GM21390 (cell line): ENCODE results near the gene KCNE2.
"Not testable (repeated sequence)": the region's sequence is repeated elsewhere in the genome, so short reads cannot be mapped to it uniquely, and the experiment has no call there.

Source experiments
- ATAC-seq: cut with Tn5 transposase; IDR thresholded peaks from one replicate; pipeline ENCODE4 v1.9.1; 2021; ENCODE audit not compliant: unreplicated experiment

Gene KCNE2

GRCh38 chr21:34352556-34352955 is 11.2 kb upstream of the KCNE2 start:
- no peak for ATAC-seq

- no peak for ATAC-seq
These were observed 10.6 kb upstream of the KCNE2 start for GRCh38 chr21:34353182-34353581.

GRCh38 chr21:34354836-34355235 is 9.0 kb upstream of the KCNE2 start:
- ATAC-seq = no peak

- ATAC-seq = no peak
These were observed 8.2 kb upstream of the KCNE2 start for GRCh38 chr21:34355570-34355969.

DNA sequence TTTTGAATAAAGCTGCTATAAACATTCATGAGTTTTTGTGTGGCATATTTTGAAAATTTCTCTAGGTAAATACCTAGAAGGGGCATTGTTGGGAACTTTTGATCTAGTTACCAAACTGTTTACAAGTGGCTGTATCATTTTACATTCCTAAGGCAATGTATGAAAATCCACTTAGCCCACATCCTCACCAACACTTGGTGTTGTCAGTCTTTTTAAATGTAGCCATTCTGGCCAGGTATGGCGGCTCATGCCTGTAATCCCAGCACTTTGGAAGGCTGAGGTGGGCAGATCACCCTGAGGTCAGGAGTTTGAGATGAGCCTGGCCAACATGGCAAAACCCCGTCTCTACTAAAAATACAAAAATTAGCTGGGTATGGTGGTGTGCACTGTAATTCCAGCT is 5.9 kb upstream of the KCNE2 start:
- ATAC-seq = no peak

GRCh38 chr21:34358866-34359265 is 4.9 kb upstream of the KCNE2 start:
- ATAC-seq = no peak

- no peak for ATAC-seq
These were observed 3.1 kb upstream of the KCNE2 start for GRCh38 chr21:34360488-34361241.

DNA sequence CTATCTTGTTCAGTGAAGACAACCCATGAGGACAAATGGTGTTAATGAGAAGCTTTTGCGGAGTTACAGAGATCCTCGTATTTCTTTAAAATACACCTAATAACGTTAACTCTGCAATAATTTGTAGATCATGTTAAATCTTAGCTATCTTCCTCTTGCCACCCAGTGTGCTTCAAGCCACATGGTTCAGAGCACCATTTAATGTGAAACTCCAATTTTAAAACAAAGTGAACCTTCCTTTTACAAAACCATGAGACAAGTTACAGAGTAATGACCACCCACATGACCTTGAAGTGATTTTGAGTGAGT is 1.7 kb upstream of the KCNE2 start:
- ATAC-seq = no peak

DNA sequence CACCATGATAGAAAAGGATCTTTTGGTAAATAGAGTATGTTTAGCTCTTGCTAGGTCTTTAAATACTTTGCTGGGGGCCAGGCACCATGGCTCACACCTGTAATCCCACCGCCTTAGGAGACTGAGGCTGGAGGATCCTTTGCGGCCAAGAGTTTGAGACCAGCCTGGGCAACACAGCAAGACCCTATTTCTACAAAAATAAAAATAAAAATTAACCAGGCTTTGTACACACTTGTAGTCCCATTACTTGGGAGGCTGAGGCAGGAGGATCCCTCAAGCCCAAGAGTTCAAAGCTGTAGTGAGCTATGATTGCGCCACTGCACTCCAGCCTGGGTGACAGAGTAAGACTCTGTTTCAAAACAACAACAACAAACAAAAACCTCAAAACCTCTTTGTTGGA is 1.1 kb upstream of the KCNE2 start:
- no peak for ATAC-seq

DNA sequence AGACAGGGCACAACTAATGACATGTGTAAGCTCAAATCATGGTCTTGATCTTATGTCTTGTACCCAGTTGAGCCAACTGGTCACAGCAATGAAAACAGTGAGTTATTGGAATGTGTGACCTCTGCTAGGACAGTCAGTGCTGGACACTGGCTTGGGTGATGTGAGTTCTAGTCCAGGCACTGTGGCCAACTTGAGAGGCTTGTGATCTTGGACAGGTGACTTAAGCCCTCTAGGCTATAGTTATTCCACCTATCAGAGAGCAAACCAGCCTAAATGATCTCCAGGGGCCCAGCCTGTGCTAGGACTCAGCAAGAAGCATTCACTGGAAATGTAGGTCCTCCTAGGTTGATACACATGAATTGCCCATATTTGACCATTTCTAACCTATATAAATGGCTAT is 1.1 kb downstream of the KCNE2 start:
- no peak for ATAC-seq

- ATAC-seq = no peak
These were observed 2.0 kb downstream of the KCNE2 start for GRCh38 chr21:34365809-34366208.

- no peak for ATAC-seq
These were observed 3.6 kb downstream of the KCNE2 start for GRCh38 chr21:34367320-34367935.

- ATAC-seq = no peak
These were observed 5.9 kb downstream of the KCNE2 start for GRCh38 chr21:34369741-34370140.

DNA sequence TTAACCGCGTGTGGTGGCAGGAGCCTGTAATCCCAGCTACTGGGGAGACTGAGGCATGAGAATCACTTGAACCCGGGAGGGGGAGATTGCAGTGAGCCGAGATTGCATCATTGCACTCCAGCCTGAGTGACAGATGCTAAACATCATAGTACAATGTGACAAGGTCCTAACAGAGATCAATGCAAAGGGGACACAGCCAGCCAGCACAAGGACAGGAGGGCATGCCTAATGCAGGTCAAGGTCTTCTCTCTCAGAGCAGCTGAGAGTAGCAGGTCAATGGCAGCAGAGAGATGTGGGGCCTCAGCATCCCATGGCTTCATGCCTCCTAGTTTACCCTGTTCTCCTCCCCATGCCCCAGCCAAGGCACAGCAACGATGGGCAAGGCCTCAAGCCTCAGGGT is 8.5 kb downstream of the KCNE2 start:
- no peak for ATAC-seq

DNA sequence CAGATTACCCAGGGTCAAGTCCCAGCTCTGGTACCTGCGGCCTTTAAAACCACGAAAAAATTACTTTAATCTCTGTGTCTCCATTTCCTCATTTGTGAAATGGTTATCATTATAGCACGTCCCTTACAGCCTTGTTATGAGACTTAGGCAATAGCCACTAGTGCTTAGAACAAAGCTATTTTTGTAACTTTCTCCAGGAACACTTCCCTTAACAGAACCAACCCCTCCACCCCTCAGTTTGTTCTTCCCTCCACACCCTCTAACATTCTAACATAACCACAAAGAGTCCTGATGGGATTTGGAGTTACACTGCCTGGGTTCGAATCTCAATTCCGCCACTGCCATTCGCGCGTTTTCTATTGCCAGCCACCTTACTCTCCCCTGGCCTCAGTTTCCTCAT is 10.7 kb downstream of the KCNE2 start:
- not testable (repeated sequence) for ATAC-seq

DNA sequence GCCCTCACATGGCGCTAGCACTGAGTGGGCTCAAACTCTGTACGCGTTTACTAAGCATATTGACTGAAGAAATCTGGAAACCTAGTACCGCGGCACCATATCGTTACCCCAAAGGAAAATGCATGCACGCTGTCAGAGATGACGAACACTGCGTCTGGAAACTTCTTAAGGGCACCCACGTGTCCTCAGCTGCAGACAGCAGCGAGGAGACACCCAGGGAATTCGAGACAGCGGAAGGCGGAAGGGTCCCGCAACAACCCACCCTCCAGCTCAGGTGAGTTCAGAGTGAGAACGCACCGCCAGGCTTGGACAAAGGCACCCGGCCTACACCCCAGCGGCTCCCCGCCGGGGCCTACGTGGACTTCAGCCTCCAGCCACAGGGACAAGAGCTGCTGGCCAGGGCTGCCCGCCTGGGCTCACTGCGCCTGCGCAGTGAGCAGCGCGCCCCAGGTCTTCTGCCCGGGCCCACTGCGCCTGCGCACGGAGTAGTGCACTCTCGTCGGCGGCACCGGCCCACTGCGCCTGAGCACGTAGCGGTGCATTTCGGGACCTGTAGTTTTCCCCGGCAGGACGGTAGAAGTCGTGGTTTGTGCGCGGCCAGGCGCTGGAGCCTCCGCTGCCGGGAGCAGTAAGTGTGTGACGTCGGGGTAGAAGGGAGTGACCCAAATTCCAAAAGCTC is 11.3 kb downstream of the KCNE2 start, which contains the start of gene SMIM11:
TSS of gene SMIM11 (plus strand) at position 568 of the 679 bp plus-strand sequence. CDS start 3,998 bp downstream, outside the sequence.
- ATAC-seq = peak; percentile 94

DNA sequence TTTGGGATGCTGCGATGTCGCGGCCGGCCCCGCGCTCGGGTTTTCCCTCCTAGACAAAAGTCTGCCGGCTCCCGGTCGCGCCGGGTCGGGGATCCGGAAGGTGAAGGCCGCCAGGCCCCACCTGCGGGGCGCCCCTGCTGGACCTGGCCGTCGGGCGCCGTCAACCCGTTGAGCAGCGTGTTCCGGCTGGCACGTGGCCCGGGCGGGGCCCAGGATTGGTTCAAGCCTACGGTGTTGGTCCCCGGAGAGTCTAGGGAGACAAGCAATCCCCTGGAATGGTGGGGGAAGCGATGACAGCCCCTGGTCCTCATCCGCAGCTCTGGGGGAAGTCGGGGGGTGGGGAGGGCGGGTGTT is 11.8 kb downstream of the KCNE2 start:
- peak; percentile 55 for ATAC-seq

GRCh38 chr21:34383138-34383537 is 19.3 kb downstream of the KCNE2 start:
- not testable (repeated sequence) for ATAC-seq

DNA sequence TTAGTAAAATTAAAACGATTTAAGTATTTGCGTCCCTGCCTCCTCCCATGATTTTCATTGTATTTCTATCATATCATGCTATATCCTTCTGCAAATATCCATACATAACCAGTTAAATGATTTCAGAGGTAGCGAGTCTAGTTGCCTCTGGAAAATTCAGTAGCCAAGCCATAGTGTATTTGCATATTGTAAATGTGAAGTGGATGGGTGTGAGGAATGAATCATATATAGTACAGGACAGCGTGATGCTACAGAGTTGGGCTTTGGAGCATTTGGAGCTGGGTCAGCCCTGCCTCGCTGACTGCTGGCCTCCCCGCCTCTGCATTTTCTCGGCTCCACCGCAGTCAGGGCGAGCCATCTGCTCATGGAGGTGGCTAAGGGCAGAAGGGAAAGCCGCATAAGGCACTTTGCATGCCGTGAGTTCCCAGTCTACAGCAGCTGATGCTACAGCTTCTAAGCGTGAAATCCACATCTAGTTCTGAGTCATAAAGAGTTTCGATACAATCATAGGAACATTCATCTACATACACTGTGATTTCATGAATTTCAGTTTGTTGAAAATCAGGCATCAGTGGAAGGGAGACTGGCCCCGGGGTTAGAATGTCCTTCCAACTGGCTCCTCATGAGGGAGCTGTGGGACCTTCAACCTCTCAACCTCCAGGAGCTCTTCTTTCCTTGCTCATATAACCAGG is 20.1 kb downstream of the KCNE2 start:
- ATAC-seq = peak; percentile 96

DNA sequence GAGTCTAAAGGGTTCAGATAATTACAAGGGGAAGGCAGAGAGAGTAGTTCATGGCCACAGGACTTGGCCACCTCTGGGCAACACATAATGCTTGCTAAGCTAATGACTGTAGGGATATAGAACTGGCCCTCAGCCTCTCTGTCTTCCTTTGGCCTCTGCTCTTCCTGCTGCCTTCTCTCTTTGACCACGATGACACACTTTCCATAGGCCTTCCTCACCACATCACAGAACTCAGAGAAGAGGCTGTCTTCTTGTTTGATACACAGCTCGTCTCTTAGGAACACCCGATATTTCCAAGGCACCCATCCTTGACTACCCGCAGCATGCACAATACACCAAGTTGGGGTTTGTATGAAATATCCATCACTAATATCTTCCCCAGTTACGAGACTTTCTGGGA is 36.7 kb downstream of the KCNE2 start:
- ATAC-seq = not testable (repeated sequence)

GRCh38 chr21:34404742-34405141 is 40.9 kb downstream of the KCNE2 start:
- not testable (repeated sequence) for ATAC-seq

- ATAC-seq = not testable (repeated sequence)
These were observed 41.9 kb downstream of the KCNE2 start for GRCh38 chr21:34405686-34406085.
